Measurements from ENCODE around the gene DNAAF5. TPM values are rescaled to one million over a fixed set of nuclear protein-coding genes. Genes with fewer than 3 reads are reported as not detected.

DNAAF5 gene
- total RNA-seq (2014; rRNA removed; shearing (Covaris generic)): 70.9 and 82.8 TPM in 2 replicates
- 54.5 and 56.4 TPM in 2 replicates for polyA plus RNA-seq (2015; cell fraction: cytosol; rRNA removed)
- polyA plus RNA-seq (2015; cell fraction: nucleus; rRNA removed): 53.5 and 74.8 TPM in 2 replicates

GRCh38 chr7:726084-726853, at the start of gene DNAAF5:
TSS of gene DNAAF5 (plus strand) at chr7:726699. CDS start at chr7:726721, 22 bp downstream.
- peak; percentile 84 for DNase-seq (ENCODE audit: low read depth)

- DNase-seq (ENCODE audit: low read depth): no peak
Measured at GRCh38 chr7:676972-677385, 49.5 kb upstream of the DNAAF5 start.

GRCh38 chr7:680411-681127, 45.9 kb upstream of the DNAAF5 start:
- no peak for DNase-seq (ENCODE audit: low read depth)

- DNase-seq (ENCODE audit: low read depth): no peak
Measured at GRCh38 chr7:681551-682307, 44.8 kb upstream of the DNAAF5 start.

- no peak for DNase-seq (ENCODE audit: low read depth)
Measured at GRCh38 chr7:682810-683209, 43.7 kb upstream of the DNAAF5 start.

GRCh38 chr7:683526-684205, 42.8 kb upstream of the DNAAF5 start:
- no peak for DNase-seq (ENCODE audit: low read depth)

- DNase-seq (ENCODE audit: low read depth): no peak
Measured at GRCh38 chr7:684416-684815, 42.1 kb upstream of the DNAAF5 start.

- DNase-seq (ENCODE audit: low read depth): no peak
Measured at GRCh38 chr7:685540-685939, 41.0 kb upstream of the DNAAF5 start.

- DNase-seq (ENCODE audit: low read depth): no peak
Measured at GRCh38 chr7:690478-691360, 35.8 kb upstream of the DNAAF5 start.

GRCh38 chr7:691361-692045, 35.0 kb upstream of the DNAAF5 start:
- DNase-seq (ENCODE audit: low read depth): peak; percentile 13

GRCh38 chr7:693280-693679, 33.2 kb upstream of the DNAAF5 start:
- no peak for DNase-seq (ENCODE audit: low read depth)

GRCh38 chr7:696426-696811, 30.1 kb upstream of the DNAAF5 start:
- DNase-seq (ENCODE audit: low read depth): no peak

GRCh38 chr7:696812-697551, 29.5 kb upstream of the DNAAF5 start:
- DNase-seq (ENCODE audit: low read depth): no peak

GRCh38 chr7:698515-699475, 27.7 kb upstream of the DNAAF5 start:
- no peak for DNase-seq (ENCODE audit: low read depth)

- no peak for DNase-seq (ENCODE audit: low read depth)
Measured at GRCh38 chr7:699476-700170, 26.9 kb upstream of the DNAAF5 start.

GRCh38 chr7:701086-701671, 25.3 kb upstream of the DNAAF5 start:
- DNase-seq (ENCODE audit: low read depth): no peak

- DNase-seq (ENCODE audit: low read depth): no peak
Measured at GRCh38 chr7:703049-703448, 23.4 kb upstream of the DNAAF5 start.
